Endothelial cell of umbilical vein (primary cell): ENCODE results near the gene CGNL1. TPM values are rescaled to one million over a fixed set of nuclear protein-coding genes. Genes with fewer than 3 reads are reported as not detected.

Source experiments
- BruUV-seq: library from RNA; stranded (reverse); fragments of 400-500 nt; replicated peaks from 2 replicates; lab custom pipeline; 2021; lab: Mats Ljungman, UMichigan
- CTCF ChIA-PET: fragments of 300-600, 350-600 bp; sonication (Branson Sonifier 250); formaldehyde crosslinking; loops from one replicate; lab custom pipeline; 2021; ENCODE audit warnings: antibody characterized with exemption, inconsistent platforms; lab: Charles Lee
- POLR2A ChIA-PET: fragments of 300-600, 350-600 bp; sonication (Branson Sonifier 250); formaldehyde crosslinking; loops from one replicate; lab custom pipeline; 2021; ENCODE audit warnings: antibody characterized with exemption, inconsistent platforms; lab: Charles Lee
- DNase-seq: peaks from one replicate; pipeline ENCODE4 v3.0.0-alpha.2; 2011; ENCODE audit warnings: low read depth, low spot score
- FAIRE-seq: peaks from 2 replicates; lab custom pipeline; 2011; peaks lifted over from hg19 to GRCh38; lab: Jason Lieb, UNC
- H2AFZ ChIP-seq: 2 replicates; pipeline ENCODE4 v1.6.0; 2012; ENCODE audit warnings: low read depth, low read length, control low read depth, inconsistent platforms
- H3K27ac ChIP-seq: 2 replicates; pipeline ENCODE4 v1.5.1; 2011; ENCODE audit warnings: low read depth, mild to moderate bottlenecking, control low read depth, low read length, moderate library complexity; ENCODE audit not compliant: insufficient read depth
- H3K27me3 ChIP-seq, 2 experiments: 2 replicates each; pipeline versions ENCODE4 v1.6.0 to v1.6.1; 2011; ENCODE audit warnings: low read length in 2 of 2, mixed read lengths in 1 of 2; ENCODE audit not compliant: control insufficient read depth in 2 of 2, insufficient read depth in 2 of 2
- H3K36me3 ChIP-seq, 2 experiments: 2 replicates in 1 of 2; 3 replicates in 1 of 2; pipeline ENCODE4 v1.5.1; 2011; ENCODE audit warnings: low read length in 2 of 2, mild to moderate bottlenecking in 1 of 2, moderate library complexity in 1 of 2; ENCODE audit not compliant: control insufficient read depth in 2 of 2, insufficient read depth in 2 of 2; ENCODE audit errors: extremely low read depth in 1 of 2
- H3K4me1 ChIP-seq: 3 replicates; pipeline ENCODE4 v1.5.1; 2011; ENCODE audit warnings: mild to moderate bottlenecking, low read length; ENCODE audit not compliant: control insufficient read depth, insufficient read depth; ENCODE audit errors: extremely low read depth
- H3K4me2 ChIP-seq: 2 replicates; pipeline ENCODE4 v1.6.1; 2011; ENCODE audit warnings: low read length, control low read depth, mixed read lengths; ENCODE audit not compliant: insufficient read depth
- H3K4me3 ChIP-seq, 3 experiments: fragments of 200-600 bp in 1 of 3; sonication (generic), shearing (Covaris generic) in 1 of 3; replicated peaks in 1 of 3; 2 replicates each; pipeline ENCODE4 v1.5.1; 2011 to 2016; ENCODE audit warnings: control low read depth in 3 of 3, low read length in 3 of 3, mild to moderate bottlenecking in 2 of 3, inconsistent platforms in 1 of 3, low read depth in 1 of 3, moderate library complexity in 1 of 3; ENCODE audit not compliant: insufficient read depth in 1 of 3
- H3K79me2 ChIP-seq: 2 replicates; pipeline ENCODE4 v1.6.0; 2012; ENCODE audit warnings: low read length, inconsistent platforms; ENCODE audit not compliant: control insufficient read depth, insufficient read depth
- H3K9ac ChIP-seq: replicated peaks from 2 replicates; pipeline ENCODE3; 2011; ENCODE audit warnings: low read length, control low read depth; ENCODE audit not compliant: insufficient read depth; ENCODE audit errors: extremely low read depth
- H3K9me1 ChIP-seq: replicated peaks from 3 replicates; pipeline ENCODE4 v1.6.0; 2011; ENCODE audit warnings: mild to moderate bottlenecking, low read length; ENCODE audit not compliant: control insufficient read depth, insufficient read depth; ENCODE audit errors: extremely low read depth
- H3K9me3 ChIP-seq: replicated peaks from 2 replicates; pipeline ENCODE4 v1.5.1; 2012; ENCODE audit warnings: low read length, inconsistent platforms; ENCODE audit not compliant: control insufficient read depth, insufficient read depth
- H4K20me1 ChIP-seq: replicated peaks from 2 replicates; pipeline ENCODE3; 2011; ENCODE audit warnings: mild to moderate bottlenecking, low read length; ENCODE audit not compliant: control insufficient read depth, insufficient read depth; ENCODE audit errors: extremely low read depth
- EZH2 ChIP-seq: IDR thresholded peaks from 2 replicates; pipeline ENCODE4 v1.6.1; 2012; ENCODE audit warnings: borderline replicate concordance, low read depth, mild to moderate bottlenecking, moderate library complexity, low read length, inconsistent platforms; ENCODE audit not compliant: severe bottlenecking
- FOS ChIP-seq: IDR thresholded peaks from 2 replicates; pipeline ENCODE4 v1.6.1; 2011; ENCODE audit warnings: mild to moderate bottlenecking, low read length, moderate library complexity, borderline replicate concordance; ENCODE audit not compliant: insufficient read depth
- GATA2 ChIP-seq: IDR thresholded peaks from 2 replicates; pipeline ENCODE4 v1.7.0; 2011; ENCODE audit warnings: low read depth, mild to moderate bottlenecking, moderate library complexity, mixed read lengths, low read length; ENCODE audit not compliant: insufficient read length, insufficient read depth
- JUN ChIP-seq: IDR thresholded peaks from 2 replicates; pipeline ENCODE4 v1.6.1; 2011; ENCODE audit warnings: borderline replicate concordance, low read depth; ENCODE audit not compliant: insufficient read length, insufficient read depth
- MAX ChIP-seq: IDR thresholded peaks from 2 replicates; pipeline ENCODE4 v1.6.1; 2011; ENCODE audit not compliant: insufficient read depth, insufficient read length
- MYC ChIP-seq: IDR thresholded peaks from one replicate; pipeline ENCODE4 v1.6.1; 2011; ENCODE audit warnings: mild to moderate bottlenecking, low read depth, low read length
- POLR2A ChIP-seq: IDR thresholded peaks from 2 replicates; pipeline ENCODE4 v1.6.1; 2012; ENCODE audit warnings: low read depth, mild to moderate bottlenecking, control low read depth, low read length
- POLR2AphosphoS5 ChIP-seq: IDR thresholded peaks from 2 replicates; pipeline ENCODE4 v1.6.1; 2012; ENCODE audit warnings: low read depth, mild to moderate bottlenecking, control low read depth, low read length, moderate library complexity; ENCODE audit not compliant: insufficient read depth
- dilution Hi-C: fragments of 300-500 bp; cut with MboI; formaldehyde crosslinking; loops from one replicate; pipeline ENCODE4 v1.15.0; 2019; ENCODE audit warnings: low sequenced_read_pairs; ENCODE audit not compliant: extremely low pct_ligation_motif_present
- intact Hi-C: fragments of 100-400 bp; cut with micrococcal nuclease; formaldehyde crosslinking; loops from one replicate; pipeline ENCODE4 v1.10.0; 2022
- polyA plus RNA-seq, 4 experiments: library from polyadenylated mRNA; depleted of rRNA in 3 of 4; stranded (reverse) in 3 of 4; unstranded in 1 of 4; fragments of >200 nt; gene quantifications; 2 replicates each; pipeline versions ENCODE4 v1.2.1 to v1.2.3, GENCODE V29; 2011 to 2012; ENCODE audit warnings: missing spikeins in 1 of 4
- total RNA-seq: library from RNA; stranded (reverse); gene quantifications from 2 replicates; pipeline ENCODE4 v1.2.3, GENCODE V29; 2021
- TF ChIP-seq, protein P1 (sequence below), 2 donors: IDR thresholded peaks; 1 replicate in 1 of 2; 2 replicates in 1 of 2; pipeline ENCODE4 v1.5.1; 2011; ENCODE audit warnings: low read length in 2 of 2, mild to moderate bottlenecking in 2 of 2, moderate library complexity in 2 of 2, control low read depth in 1 of 2, inconsistent platforms in 1 of 2, low read depth in 1 of 2; ENCODE audit not compliant: insufficient read depth in 1 of 2; ENCODE audit errors: extremely low read depth in 1 of 2

Gene CGNL1
- total and polyA plus RNA-seq, 2 donors (not counting 3 experiments of a cell fraction or from before 2014, with no cell fraction given) = 6.9 to 27.1 TPM

- no peak overlapping the region for H3K4me3 ChIP-seq
- dilution Hi-C loops = loop anchor here (25.0 kb wide), 1 partner anchor 202 kb away; no protein-coding TSS in a partner anchor
- peak overlapping the region; percentile 48 for H3K27ac ChIP-seq
- POLR2A ChIA-PET = no interaction called here
- DNase-seq = peak; percentile 45
- H3K9me1 ChIP-seq = no peaks in the 10 kb centered on the region
- H3K27me3 ChIP-seq = no peaks in the 10 kb centered on the region
- TF ChIP-seq EZH2 (no peak), POLR2AphosphoS5 (no peak), GATA2 (no peak), MAX (no peak), POLR2A (no peak), FOS (no peak), JUN (no peak), MYC (no peak)
- TF ChIP-seq, protein P1, sequence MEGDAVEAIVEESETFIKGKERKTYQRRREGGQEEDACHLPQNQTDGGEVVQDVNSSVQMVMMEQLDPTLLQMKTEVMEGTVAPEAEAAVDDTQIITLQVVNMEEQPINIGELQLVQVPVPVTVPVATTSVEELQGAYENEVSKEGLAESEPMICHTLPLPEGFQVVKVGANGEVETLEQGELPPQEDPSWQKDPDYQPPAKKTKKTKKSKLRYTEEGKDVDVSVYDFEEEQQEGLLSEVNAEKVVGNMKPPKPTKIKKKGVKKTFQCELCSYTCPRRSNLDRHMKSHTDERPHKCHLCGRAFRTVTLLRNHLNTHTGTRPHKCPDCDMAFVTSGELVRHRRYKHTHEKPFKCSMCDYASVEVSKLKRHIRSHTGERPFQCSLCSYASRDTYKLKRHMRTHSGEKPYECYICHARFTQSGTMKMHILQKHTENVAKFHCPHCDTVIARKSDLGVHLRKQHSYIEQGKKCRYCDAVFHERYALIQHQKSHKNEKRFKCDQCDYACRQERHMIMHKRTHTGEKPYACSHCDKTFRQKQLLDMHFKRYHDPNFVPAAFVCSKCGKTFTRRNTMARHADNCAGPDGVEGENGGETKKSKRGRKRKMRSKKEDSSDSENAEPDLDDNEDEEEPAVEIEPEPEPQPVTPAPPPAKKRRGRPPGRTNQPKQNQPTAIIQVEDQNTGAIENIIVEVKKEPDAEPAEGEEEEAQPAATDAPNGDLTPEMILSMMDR (IDR thresholded peaks at IDR 0.05; ENCODE audit: extremely low read depth in 1 of 2, insufficient read depth in 1 of 2, low read depth in 1 of 2, low read length in 2 of 2) = no peak
- H3K4me1 ChIP-seq = peaks cover 59% of the 10 kb centered on the region
- intact Hi-C loops = loop anchor here (5.0 to 10.0 kb wide), 2 partner anchors 418 to 521 kb away; partner anchors contain the start of gene TCF12
- H3K9ac ChIP-seq = no peak overlapping the region
- no peaks in the 10 kb centered on the region for H3K36me3 ChIP-seq
- no TSS peak for BruUV-seq
- H4K20me1 ChIP-seq = no peaks in the 10 kb centered on the region
- H3K4me2 ChIP-seq = peak overlapping the region; percentile 20
- CTCF ChIA-PET = interaction anchor here (1.0 to 1.9 kb wide), 4 partner anchors 170 to 845 kb away, joined by 4 to 8 read pairs (median 5); no protein-coding TSS in a partner anchor
- peak; percentile 77 for FAIRE-seq
- H3K9me3 ChIP-seq = no peaks in the 10 kb centered on the region
- no peak overlapping the region for H2AFZ ChIP-seq
- H3K79me2 ChIP-seq = no peaks in the 10 kb centered on the region
These were observed 40.6 kb upstream of the CGNL1 start for GRCh38 chr15:57335719-57336118.
